ENCODE results near the gene YY2.
A peak's percentile ranks its signal among the peaks of the same experiment; 100 is the strongest.
"Not testable (repeated sequence)": the region's sequence is repeated elsewhere in the genome, so short reads cannot be mapped to it uniquely, and the experiment has no call there.

YY2 gene

GRCh38 chrX:21855937-21856415, at the start of gene YY2:
Gene YY2, plus strand, starts transcription at chrX:21855987. Its CDS starts 498 bp downstream, at chrX:21856485.
- no peak for DNase-seq

GRCh38 chrX:21806691-21807090, 49.1 kb upstream of the YY2 start:
- no peak for DNase-seq

GRCh38 chrX:21811832-21812231, 44.0 kb upstream of the YY2 start:
- DNase-seq = no peak

GRCh38 chrX:21812628-21813027, 43.2 kb upstream of the YY2 start:
- DNase-seq = no peak

GRCh38 chrX:21813612-21814368, 42.0 kb upstream of the YY2 start:
- DNase-seq = no peak

GRCh38 chrX:21816136-21816535, 39.7 kb upstream of the YY2 start:
- DNase-seq = no peak

GRCh38 chrX:21820170-21820569, 35.6 kb upstream of the YY2 start:
- not testable (repeated sequence) for DNase-seq

GRCh38 chrX:21821875-21822274, 33.9 kb upstream of the YY2 start:
- DNase-seq = no peak

- no peak for DNase-seq
Observed at GRCh38 chrX:21831496-21831895, 24.3 kb upstream of the YY2 start.

GRCh38 chrX:21837056-21837455, 18.7 kb upstream of the YY2 start:
- no peak for DNase-seq

GRCh38 chrX:21838937-21839333, 16.9 kb upstream of the YY2 start:
- DNase-seq = no peak

GRCh38 chrX:21839334-21840192, 16.2 kb upstream of the YY2 start, which contains the start of gene MBTPS2:
Gene MBTPS2, plus strand, starts transcription at chrX:21839617. Its CDS starts 118 bp downstream, at chrX:21839735.
- peak; percentile 80 for DNase-seq

GRCh38 chrX:21840193-21840545, 15.6 kb upstream of the YY2 start:
- peak; percentile 1 for DNase-seq

GRCh38 chrX:21843179-21843578, 12.6 kb upstream of the YY2 start:
- DNase-seq = no peak

GRCh38 chrX:21845096-21845495, 10.7 kb upstream of the YY2 start:
- no peak for DNase-seq

GRCh38 chrX:21847342-21847741, 8.4 kb upstream of the YY2 start:
- no peak for DNase-seq

GRCh38 chrX:21853578-21853977, 2.2 kb upstream of the YY2 start:
- DNase-seq = no peak

- no peak for DNase-seq
Observed at GRCh38 chrX:21856504-21856903, 717 bp downstream of the YY2 start.

GRCh38 chrX:21863241-21863640, 7.5 kb downstream of the YY2 start:
- DNase-seq = no peak

GRCh38 chrX:21865436-21865835, 9.6 kb downstream of the YY2 start:
- DNase-seq = no peak

- no peak for DNase-seq
Observed at GRCh38 chrX:21870494-21870893, 14.7 kb downstream of the YY2 start.

- DNase-seq = no peak
Observed at GRCh38 chrX:21873063-21873775, 17.4 kb downstream of the YY2 start.

- DNase-seq = not testable (repeated sequence)
Observed at GRCh38 chrX:21874182-21874581, 18.4 kb downstream of the YY2 start.

All from stimulated activated CD4-positive, alpha-beta T cell treated with anti-CD3 and anti-CD28 coated beads, Interleukin-4, amount 100 ng/mL, for 1 hour (primary cell).